Natural killer cell (primary cell): ENCODE measurements around the gene ARL15. TPM values are rescaled to one million over a fixed set of nuclear protein-coding genes. Genes with fewer than 3 reads are reported as not detected.

ENCODE experiments used
- ATAC-seq, 3 donors: fragments of 150-1000 bp in 2 of 3; fragments of 200-7000 bp in 1 of 3; cut with Tn5 transposase; 1 replicate in 1 of 3; 2 replicates in 2 of 3; pipeline ENCODE4 v1.10.0; 2021; ENCODE audit warnings: mild to moderate bottlenecking in 2 of 3, moderate library complexity in 2 of 3
- DNase-seq, 2 donors: peaks; one replicate each; pipeline versions ENCODE4 v3.0.0 to v3.0.0-alpha.2; 2013 to 2021; ENCODE audit warnings: mixed read lengths in 1 of 2
- H3K27ac ChIP-seq: one replicate; pipeline ENCODE4 v1.5.1; 2013; ENCODE audit warnings: mild to moderate bottlenecking, low read length
- H3K27me3 ChIP-seq: one replicate; pipeline ENCODE4 v1.6.1; 2013; ENCODE audit warnings: low read length; ENCODE audit not compliant: control insufficient read depth, insufficient read depth
- H3K36me3 ChIP-seq: one replicate; pipeline ENCODE4 v1.6.1; 2013; ENCODE audit warnings: low read length; ENCODE audit not compliant: control insufficient read depth, insufficient read depth
- H3K4me1 ChIP-seq: one replicate; pipeline ENCODE4 v1.6.1; 2013; ENCODE audit warnings: low read length; ENCODE audit not compliant: control insufficient read depth, insufficient read depth
- H3K4me3 ChIP-seq: one replicate; pipeline ENCODE4 v1.5.1; 2013; ENCODE audit warnings: low read length
- H3K9me3 ChIP-seq: one replicate; pipeline ENCODE4 v1.6.1; 2013; ENCODE audit warnings: low read length; ENCODE audit not compliant: control insufficient read depth, insufficient read depth
- H3K27ac Mint-ChIP-seq, 2 donors: one replicate each; pipeline ENCODE4 v1.8.0; 2022; ENCODE audit warnings: mild to moderate bottlenecking in 2 of 2, mixed read lengths in 2 of 2, moderate library complexity in 1 of 2
- H3K27me3 Mint-ChIP-seq, 2 donors: one replicate each; pipeline ENCODE4 v1.8.0; 2022; ENCODE audit warnings: low read depth in 2 of 2, mixed read lengths in 2 of 2
- H3K36me3 Mint-ChIP-seq: one replicate; pipeline ENCODE4 v1.8.0; 2022; ENCODE audit warnings: mixed read lengths
- H3K4me1 Mint-ChIP-seq, 2 donors: one replicate each; pipeline ENCODE4 v1.8.0; 2022; ENCODE audit warnings: mixed read lengths in 2 of 2
- H3K4me3 Mint-ChIP-seq: one replicate; pipeline ENCODE4 v1.8.0; 2022; ENCODE audit warnings: mild to moderate bottlenecking, moderate library complexity, mixed read lengths
- H3K9me3 Mint-ChIP-seq, 2 donors: one replicate each; pipeline ENCODE4 v1.8.0; 2022; ENCODE audit warnings: mixed read lengths in 2 of 2
- CTCF ChIP-seq: fragments of 200-600 bp; IDR thresholded peaks from one replicate; pipeline ENCODE4 v1.8.0; 2022; ENCODE audit warnings: antibody characterized with exemption
- WGBS: methylation state at CpG from one replicate; pipeline ENCODE4 v1.1.7; 2013; ENCODE audit warnings: missing lambda C conversion rate; ENCODE audit not compliant: insufficient coverage; 5-methylcytosine and 5-hydroxymethylcytosine counted together
- intact Hi-C: fragments of 100-400 bp; cut with micrococcal nuclease; formaldehyde crosslinking; loops from one replicate; pipeline ENCODE4 v1.14.2; 2022
- total RNA-seq, 4 donors: library from RNA; stranded (reverse); fragments of 120-200 nt in 1 of 4; gene quantifications; one replicate each; pipeline versions ENCODE4 v1.2.3 to v1.2.4, GENCODE V29; 2013 to 2022

ARL15 gene
- total RNA-seq, 3 donors from 2014 or later (not counting 1 experiment from before 2014, with no cell fraction given), result 28.9 to 35.1 (median 33.1) TPM

- Histone ChIP-seq H3K27ac (no peak overlapping the region), H3K4me1 (peaks cover 6% of the 10 kb centered on the region), H3K27me3 (no peaks in the 10 kb centered on the region), H3K36me3 (no peaks in the 10 kb centered on the region), H3K9me3 (no peaks in the 10 kb centered on the region), H3K4me3 (no peak overlapping the region)
- 96% methylated on average over 7 of the region's 7 CpGs for WGBS
- Mint-ChIP-seq H3K9me3 (no peaks in the 10 kb centered on the region), H3K27me3 (no peaks in the 10 kb centered on the region), H3K4me1 (peaks cover 12 to 16% of the 10 kb centered on the region in 2 donors), H3K36me3 (no peaks in the 10 kb centered on the region), H3K4me3 (no peak overlapping the region), H3K27ac (no peak overlapping the region)
- DNase-seq (no peak), ATAC-seq (no peak)
- no peak for TF ChIP-seq CTCF
- intact Hi-C loops, result no loop called here
Observed at GRCh38 chr5:53890490-53890889, 419.9 kb downstream of the ARL15 start.

DNA sequence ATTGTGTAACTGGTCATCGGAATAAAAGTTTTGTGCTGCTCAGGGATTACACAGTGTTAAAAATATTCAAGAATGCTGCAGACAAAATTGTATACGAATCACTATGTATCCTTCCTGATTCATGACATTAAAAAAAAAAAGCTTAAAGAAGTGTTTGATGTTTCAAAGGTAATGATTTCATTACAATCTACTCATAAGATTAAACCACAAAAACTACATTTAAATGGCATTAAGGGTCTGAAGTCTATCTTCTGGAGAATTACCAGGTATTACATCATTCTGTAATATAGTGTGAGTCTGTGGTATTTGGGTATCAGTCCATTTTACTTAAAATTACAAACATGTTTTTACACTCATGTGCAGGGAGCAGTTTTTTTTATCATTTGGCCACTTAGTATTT, 425.5 kb downstream of the ARL15 start:
- H3K27me3 Mint-ChIP-seq, result no peaks in the 10 kb centered on the region
- intact Hi-C loops, result no loop called here
- H3K9me3 ChIP-seq, result no peaks in the 10 kb centered on the region
- no peak overlapping the region for H3K27ac ChIP-seq
- DNase-seq (no peak), ATAC-seq (no peak)
- H3K36me3 Mint-ChIP-seq, result no peaks in the 10 kb centered on the region
- H3K4me1 ChIP-seq, result no peaks in the 10 kb centered on the region
- no peak overlapping the region for H3K27ac Mint-ChIP-seq
- no peak overlapping the region for H3K4me3 Mint-ChIP-seq
- H3K4me3 ChIP-seq, result no peak overlapping the region
- H3K27me3 ChIP-seq, result no peaks in the 10 kb centered on the region
- peaks cover 0 to 8% of the 10 kb centered on the region in 2 donors for H3K4me1 Mint-ChIP-seq
- 100% methylated on average over 1 of the region's 2 CpGs for WGBS
- no peaks in the 10 kb centered on the region for H3K36me3 ChIP-seq
- H3K9me3 Mint-ChIP-seq, result no peaks in the 10 kb centered on the region
- no peak for TF ChIP-seq CTCF

DNA sequence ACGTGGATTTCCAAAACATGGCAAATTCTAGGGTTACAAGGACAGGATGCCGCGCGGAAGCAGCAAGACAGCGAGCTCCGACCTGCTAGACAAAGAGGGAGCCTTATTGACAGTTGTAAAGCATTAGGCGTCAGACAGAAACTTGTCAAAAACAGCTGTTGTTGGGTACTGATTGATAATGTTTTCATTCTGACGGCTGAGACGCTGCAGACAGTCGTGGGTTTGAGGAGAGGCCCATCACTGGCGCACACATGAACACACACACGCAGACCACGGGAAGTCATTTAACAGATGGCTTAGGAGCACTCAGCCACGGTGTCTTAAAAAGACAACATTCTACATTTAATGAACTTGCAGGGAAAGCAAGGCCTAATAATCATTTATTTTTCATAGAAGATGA, 426.0 kb downstream of the ARL15 start:
- Histone ChIP-seq H3K9me3 (no peaks in the 10 kb centered on the region), H3K36me3 (no peaks in the 10 kb centered on the region), H3K4me1 (no peaks in the 10 kb centered on the region), H3K27ac (no peak overlapping the region), H3K4me3 (no peak overlapping the region), H3K27me3 (no peaks in the 10 kb centered on the region)
- no peak for TF ChIP-seq CTCF
- no peak overlapping the region for H3K4me3 Mint-ChIP-seq
- DNase-seq, result no peak
- ATAC-seq, result no peak
- 45% methylated on average over 14 of the region's 14 CpGs for WGBS
- no peaks in the 10 kb centered on the region for H3K27me3 Mint-ChIP-seq
- peaks cover 0 to 8% of the 10 kb centered on the region in 2 donors for H3K4me1 Mint-ChIP-seq
- no peak overlapping the region for H3K27ac Mint-ChIP-seq
- H3K9me3 Mint-ChIP-seq, result no peaks in the 10 kb centered on the region
- no peaks in the 10 kb centered on the region for H3K36me3 Mint-ChIP-seq
- intact Hi-C loops, result no loop called here

DNA sequence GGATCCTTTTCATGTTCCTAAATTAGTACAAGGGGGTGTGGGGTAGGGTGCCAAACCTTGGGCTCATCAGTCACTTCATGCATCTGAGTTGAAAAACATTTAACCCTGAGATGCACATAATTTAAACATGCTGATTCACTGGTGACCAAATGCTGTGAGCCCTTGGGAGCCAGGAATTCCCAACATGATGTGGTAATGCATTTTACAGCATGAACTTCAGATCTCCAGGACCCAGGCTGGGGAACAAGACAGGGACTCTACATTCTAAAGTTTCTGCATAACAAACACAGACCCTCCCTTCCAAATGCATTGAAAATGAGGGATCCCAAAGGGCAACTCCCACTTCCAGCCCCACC, 427.7 kb downstream of the ARL15 start:
- Histone ChIP-seq H3K4me1 (no peaks in the 10 kb centered on the region), H3K27ac (no peak overlapping the region), H3K4me3 (no peak overlapping the region), H3K27me3 (no peaks in the 10 kb centered on the region), H3K9me3 (no peaks in the 10 kb centered on the region), H3K36me3 (no peaks in the 10 kb centered on the region)
- TF ChIP-seq CTCF, result no peak
- Mint-ChIP-seq H3K36me3 (no peaks in the 10 kb centered on the region), H3K9me3 (no peaks in the 10 kb centered on the region), H3K4me1 (peaks cover 0 to 8% of the 10 kb centered on the region in 2 donors), H3K27ac (no peak overlapping the region), H3K27me3 (no peaks in the 10 kb centered on the region), H3K4me3 (no peak overlapping the region)
- no peak for DNase-seq
- ATAC-seq, result no peak
- intact Hi-C loops, result no loop called here
